Ovary (tissue), 1 donor: ENCODE measurements around the gene NFIB.

Experiments used
- EP300 ChIP-seq: sonication (generic); formaldehyde crosslinking; IDR thresholded peaks from one replicate; pipeline ENCODE4 v1.6.1; 2017; ENCODE audit warnings: antibody characterized with exemption
- POLR2A ChIP-seq: fragments of 450-650 bp; IDR thresholded peaks from one replicate; pipeline ENCODE4 v1.6.1; 2017; ENCODE audit warnings: antibody characterized with exemption, mild to moderate bottlenecking, moderate library complexity

DNA sequence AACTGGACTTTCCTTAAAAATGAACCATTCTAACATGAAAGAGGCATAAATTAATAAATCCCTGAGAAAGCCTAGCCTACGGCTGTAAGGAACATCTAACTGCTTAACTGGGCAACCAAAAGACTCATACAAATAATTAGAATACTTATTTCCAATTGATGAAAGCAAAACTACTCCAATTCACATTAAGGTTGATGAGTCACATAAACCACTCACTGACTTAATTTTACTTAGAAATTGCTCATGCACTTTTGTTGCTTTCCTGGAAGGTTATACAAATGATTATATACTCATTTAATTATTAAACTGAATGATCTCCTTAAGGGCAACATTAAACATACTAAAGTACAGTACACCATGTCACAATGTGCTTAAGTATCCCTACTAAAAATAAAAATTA lies 101.9 kb downstream of the NFIB start:
- TF ChIP-seq EP300 (no peak), POLR2A (no peak)
